NT2/D1 (cell line): ENCODE data around the gene MRPL34.

Experiments
- DNase-seq: peaks from one replicate; pipeline ENCODE4 v3.0.0-alpha.2; 2011; ENCODE audit warnings: low read depth, low spot score
- H3K27me3 ChIP-seq: 2 replicates; pipeline ENCODE4 v1.6.0; 2011; ENCODE audit warnings: mild to moderate bottlenecking; ENCODE audit not compliant: insufficient read length, insufficient read depth
- H3K36me3 ChIP-seq: 2 replicates; pipeline ENCODE4 v1.6.1; 2011; ENCODE audit warnings: mild to moderate bottlenecking, low read length, mixed read lengths; ENCODE audit not compliant: insufficient read depth, insufficient read length
- H3K4me1 ChIP-seq: 2 replicates; pipeline ENCODE4 v1.5.1; 2011; ENCODE audit not compliant: insufficient read depth, insufficient read length
- H3K4me3 ChIP-seq: 2 replicates; pipeline ENCODE4 v1.5.1; 2011; ENCODE audit warnings: low read depth; ENCODE audit not compliant: insufficient read length
- H3K9ac ChIP-seq: 2 replicates; pipeline ENCODE4 v1.6.0; 2011; ENCODE audit warnings: low read depth; ENCODE audit not compliant: insufficient read length
- H3K9me3 ChIP-seq: 2 replicates; pipeline ENCODE4 v1.5.1; 2011; ENCODE audit warnings: mild to moderate bottlenecking, low read length; ENCODE audit not compliant: insufficient read depth
- SUZ12 ChIP-seq: IDR thresholded peaks from 2 replicates; pipeline ENCODE4 v1.6.1; 2011; ENCODE audit not compliant: insufficient read length, insufficient read depth; ENCODE audit errors: extremely low read depth
- YY1 ChIP-seq: IDR thresholded peaks from 2 replicates; pipeline ENCODE4 v1.6.1; 2011; ENCODE audit not compliant: insufficient read length, insufficient read depth
- ZNF274 ChIP-seq: IDR thresholded peaks from 2 replicates; pipeline ENCODE4 v1.6.1; 2011; ENCODE audit warnings: mild to moderate bottlenecking, low read depth, low read length

The MRPL34 gene

GRCh38 chr19:17351815-17352435 is 46.3 kb downstream of the MRPL34 start:
- no peaks in the 10 kb centered on the region for H3K36me3 ChIP-seq
- H3K9me3 ChIP-seq, result no peaks in the 10 kb centered on the region
- DNase-seq, result no peak
- H3K4me1 ChIP-seq, result peaks cover 3% of the 10 kb centered on the region
- H3K27me3 ChIP-seq, result no peaks in the 10 kb centered on the region
- no peak for TF ChIP-seq YY1
- TF ChIP-seq ZNF274, result no peak
- no peak for TF ChIP-seq SUZ12
- H3K9ac ChIP-seq, result no peak overlapping the region
- no peak overlapping the region for H3K4me3 ChIP-seq

- DNase-seq, result no peak
- Histone ChIP-seq H3K4me1 (peaks cover 3% of the 10 kb centered on the region), H3K9ac (no peak overlapping the region), H3K27me3 (no peaks in the 10 kb centered on the region), H3K4me3 (no peak overlapping the region), H3K36me3 (no peaks in the 10 kb centered on the region), H3K9me3 (no peaks in the 10 kb centered on the region)
- TF ChIP-seq SUZ12 (no peak), ZNF274 (no peak), YY1 (no peak)
Measured at GRCh38 chr19:17352608-17353280, 47.1 kb downstream of the MRPL34 start.

DNA sequence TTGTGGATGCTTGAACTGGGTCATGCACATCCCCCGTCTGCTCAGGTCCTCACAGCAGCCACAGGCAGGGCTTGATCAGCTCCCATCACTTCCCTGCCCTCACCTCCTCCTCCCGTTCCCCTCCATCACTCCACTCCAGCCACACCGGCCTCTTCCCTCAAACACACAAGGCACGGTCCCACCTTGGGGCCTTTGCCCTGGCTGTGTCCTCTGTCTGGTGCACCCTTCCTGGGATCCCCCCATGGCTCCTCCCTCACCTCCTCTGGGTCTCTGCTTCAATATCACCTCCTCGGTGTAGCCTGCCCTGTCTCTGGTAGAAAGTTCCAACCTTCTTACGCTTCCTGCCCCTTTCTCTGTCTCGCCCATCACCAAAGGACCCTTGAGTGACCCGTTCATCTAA is 47.7 kb downstream of the MRPL34 start:
- Histone ChIP-seq H3K4me1 (no peaks in the 10 kb centered on the region), H3K27me3 (no peaks in the 10 kb centered on the region)
- no peak for TF ChIP-seq SUZ12
- no peak for TF ChIP-seq ZNF274
- TF ChIP-seq YY1, result no peak

More for the DNA sequence above, 47.7 kb downstream of the MRPL34 start:
- Histone ChIP-seq H3K9me3 (no peaks in the 10 kb centered on the region), H3K4me3 (no peak overlapping the region), H3K36me3 (no peaks in the 10 kb centered on the region), H3K9ac (no peak overlapping the region)
- no peak for DNase-seq
